ENCODE measurements around the gene RALGPS1.

Gene RALGPS1

GRCh38 chr9:126975327-126976220, 61.0 kb downstream of the RALGPS1 start:
- H3K4me3 ChIP-seq (ENCODE audit: low read length), result no peak overlapping the region
- DNase-seq (ENCODE audit: low read depth), result no peak
- TF ChIP-seq, protein P1, sequence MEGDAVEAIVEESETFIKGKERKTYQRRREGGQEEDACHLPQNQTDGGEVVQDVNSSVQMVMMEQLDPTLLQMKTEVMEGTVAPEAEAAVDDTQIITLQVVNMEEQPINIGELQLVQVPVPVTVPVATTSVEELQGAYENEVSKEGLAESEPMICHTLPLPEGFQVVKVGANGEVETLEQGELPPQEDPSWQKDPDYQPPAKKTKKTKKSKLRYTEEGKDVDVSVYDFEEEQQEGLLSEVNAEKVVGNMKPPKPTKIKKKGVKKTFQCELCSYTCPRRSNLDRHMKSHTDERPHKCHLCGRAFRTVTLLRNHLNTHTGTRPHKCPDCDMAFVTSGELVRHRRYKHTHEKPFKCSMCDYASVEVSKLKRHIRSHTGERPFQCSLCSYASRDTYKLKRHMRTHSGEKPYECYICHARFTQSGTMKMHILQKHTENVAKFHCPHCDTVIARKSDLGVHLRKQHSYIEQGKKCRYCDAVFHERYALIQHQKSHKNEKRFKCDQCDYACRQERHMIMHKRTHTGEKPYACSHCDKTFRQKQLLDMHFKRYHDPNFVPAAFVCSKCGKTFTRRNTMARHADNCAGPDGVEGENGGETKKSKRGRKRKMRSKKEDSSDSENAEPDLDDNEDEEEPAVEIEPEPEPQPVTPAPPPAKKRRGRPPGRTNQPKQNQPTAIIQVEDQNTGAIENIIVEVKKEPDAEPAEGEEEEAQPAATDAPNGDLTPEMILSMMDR (conservative IDR thresholded peaks at IDR 0.05; ENCODE audit: low read depth, low read length), result no peak

- no peak for DNase-seq (ENCODE audit: low read depth)
- no peak overlapping the region for H3K4me3 ChIP-seq (ENCODE audit: low read length)
- TF ChIP-seq, protein P1 (conservative IDR thresholded peaks at IDR 0.05; ENCODE audit: low read depth, low read length), result no peak
Observed at GRCh38 chr9:126979461-126979860, 64.9 kb downstream of the RALGPS1 start.

DNA sequence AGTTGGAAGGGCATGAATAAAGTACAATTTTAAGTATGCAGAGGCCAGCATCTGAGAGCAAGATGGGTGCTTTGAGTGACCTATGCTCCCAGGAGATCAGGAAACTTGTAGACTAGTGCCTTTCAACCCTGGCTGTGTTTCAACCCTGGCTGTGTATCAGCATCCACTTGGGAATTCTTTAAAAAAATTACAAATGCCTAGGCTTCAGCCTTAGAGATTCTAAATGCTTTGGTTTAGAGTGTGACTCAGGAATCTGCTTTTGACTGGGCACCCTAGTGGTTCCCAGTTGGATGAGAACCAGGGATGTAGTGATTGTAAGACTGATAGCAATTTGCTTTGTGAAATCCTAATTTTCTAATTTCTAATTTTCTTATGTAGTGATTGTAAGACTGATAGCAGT, 65.6 kb downstream of the RALGPS1 start:
- TF ChIP-seq, protein P1 (conservative IDR thresholded peaks at IDR 0.05; ENCODE audit: low read depth, low read length), result no peak
- no peak for DNase-seq (ENCODE audit: low read depth)
- no peak overlapping the region for H3K4me3 ChIP-seq (ENCODE audit: low read length)

- no peak for DNase-seq (ENCODE audit: low read depth)
- TF ChIP-seq, protein P1 (conservative IDR thresholded peaks at IDR 0.05; ENCODE audit: low read depth, low read length), result no peak
- H3K4me3 ChIP-seq (ENCODE audit: low read length), result no peak overlapping the region
Observed at GRCh38 chr9:126981218-126981617, 66.6 kb downstream of the RALGPS1 start.

DNA sequence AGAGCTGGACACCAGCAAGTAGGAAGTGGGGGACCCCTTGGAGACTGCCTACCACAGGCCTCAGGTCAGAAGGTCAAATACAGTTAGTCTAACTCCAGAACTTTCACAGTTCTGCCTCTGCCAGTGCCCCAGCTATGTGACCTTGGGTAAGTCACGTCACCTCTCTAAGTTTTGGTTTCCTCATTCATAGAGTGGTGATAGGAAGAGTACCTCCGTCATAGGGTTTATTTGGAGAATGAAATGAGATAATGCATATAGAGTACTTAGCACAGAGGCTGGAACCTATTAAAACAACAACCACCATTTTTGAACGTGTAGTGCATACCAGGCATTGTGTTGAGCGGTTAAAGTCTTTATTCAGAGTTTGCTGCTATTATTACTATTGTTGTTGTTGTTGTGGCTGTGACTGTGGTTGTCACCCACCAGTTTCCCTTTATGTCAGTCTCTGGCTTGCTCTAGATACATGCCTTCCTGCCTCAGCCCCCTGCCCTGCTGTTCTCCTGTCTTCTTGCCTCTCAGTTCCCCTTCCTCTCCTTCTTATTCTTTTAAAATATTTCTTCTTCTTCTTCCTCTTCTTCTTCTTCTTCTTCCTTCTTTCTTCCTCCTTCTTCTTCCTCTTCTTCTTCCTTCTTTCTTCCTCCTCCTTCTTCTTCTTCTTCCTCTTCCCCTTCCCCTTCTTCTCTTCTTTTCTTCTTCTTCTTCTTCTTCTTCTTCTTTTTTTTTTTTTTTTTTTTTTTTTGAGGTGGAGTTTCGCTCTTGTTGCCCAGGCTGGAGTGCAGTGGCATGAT, 67.8 kb downstream of the RALGPS1 start:
- TF ChIP-seq, protein P1 (conservative IDR thresholded peaks at IDR 0.05; ENCODE audit: low read depth, low read length), result no peak
- no peak for DNase-seq (ENCODE audit: low read depth)
- H3K4me3 ChIP-seq (ENCODE audit: low read length), result no peak overlapping the region

GRCh38 chr9:126983767-126984166, 69.2 kb downstream of the RALGPS1 start:
- DNase-seq (ENCODE audit: low read depth), result no peak
- TF ChIP-seq, protein P1 (conservative IDR thresholded peaks at IDR 0.05; ENCODE audit: low read depth, low read length), result no peak
- no peak overlapping the region for H3K4me3 ChIP-seq (ENCODE audit: low read length)

Measured in retinal pigment epithelial cell (primary cell).